ENCODE measurements around the gene USP15.

The USP15 gene

DNA sequence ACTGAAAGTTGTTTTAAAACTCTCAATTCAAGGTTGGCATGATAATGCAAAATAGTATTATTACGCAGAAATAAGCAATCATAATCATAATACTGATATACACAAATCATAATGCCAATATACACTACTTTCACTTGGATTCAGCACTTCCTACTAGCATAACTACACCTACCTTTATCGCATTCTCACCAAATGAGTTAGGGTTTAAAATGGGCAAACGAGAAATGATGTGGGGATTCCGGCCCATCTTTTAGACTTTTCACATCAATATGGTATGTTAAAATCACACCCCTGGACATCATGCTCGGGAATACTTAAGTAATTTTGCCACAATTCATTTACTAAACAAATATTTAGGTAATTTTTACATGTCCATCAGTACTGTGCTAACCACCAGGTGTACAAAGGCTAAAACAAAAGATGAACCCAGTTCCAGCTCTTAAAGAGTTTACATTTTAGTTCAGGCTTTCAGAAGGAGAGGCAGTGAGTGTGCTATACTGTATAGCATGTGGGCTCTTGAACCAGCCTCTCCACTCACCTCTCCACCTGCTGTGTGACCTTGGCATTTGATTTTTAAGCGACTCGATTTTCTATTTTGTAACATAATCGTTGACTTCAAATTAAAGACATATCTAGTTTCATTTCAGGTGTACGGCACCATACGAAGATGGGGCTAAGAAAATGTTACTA, 1.1 kb upstream of the USP15 start:
- no peak for DNase-seq

DNA sequence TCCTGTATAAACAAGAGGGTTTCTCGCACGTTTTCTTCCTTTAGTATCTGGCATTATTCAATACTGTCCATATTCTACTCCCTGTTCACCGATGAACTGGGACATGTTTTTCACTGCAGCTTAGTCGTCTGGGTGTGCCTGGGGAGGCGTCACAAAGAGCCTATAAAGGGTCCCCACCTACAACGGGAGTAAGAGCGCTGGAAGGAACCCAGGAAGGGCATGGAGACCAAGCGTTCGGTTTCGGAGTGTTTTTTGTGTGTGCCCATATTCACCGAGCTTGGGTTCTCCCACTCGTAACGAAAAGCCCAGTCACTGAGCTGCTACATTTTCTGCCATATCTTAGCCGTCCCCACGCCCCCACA, 592 bp upstream of the USP15 start:
- no peak for DNase-seq

DNA sequence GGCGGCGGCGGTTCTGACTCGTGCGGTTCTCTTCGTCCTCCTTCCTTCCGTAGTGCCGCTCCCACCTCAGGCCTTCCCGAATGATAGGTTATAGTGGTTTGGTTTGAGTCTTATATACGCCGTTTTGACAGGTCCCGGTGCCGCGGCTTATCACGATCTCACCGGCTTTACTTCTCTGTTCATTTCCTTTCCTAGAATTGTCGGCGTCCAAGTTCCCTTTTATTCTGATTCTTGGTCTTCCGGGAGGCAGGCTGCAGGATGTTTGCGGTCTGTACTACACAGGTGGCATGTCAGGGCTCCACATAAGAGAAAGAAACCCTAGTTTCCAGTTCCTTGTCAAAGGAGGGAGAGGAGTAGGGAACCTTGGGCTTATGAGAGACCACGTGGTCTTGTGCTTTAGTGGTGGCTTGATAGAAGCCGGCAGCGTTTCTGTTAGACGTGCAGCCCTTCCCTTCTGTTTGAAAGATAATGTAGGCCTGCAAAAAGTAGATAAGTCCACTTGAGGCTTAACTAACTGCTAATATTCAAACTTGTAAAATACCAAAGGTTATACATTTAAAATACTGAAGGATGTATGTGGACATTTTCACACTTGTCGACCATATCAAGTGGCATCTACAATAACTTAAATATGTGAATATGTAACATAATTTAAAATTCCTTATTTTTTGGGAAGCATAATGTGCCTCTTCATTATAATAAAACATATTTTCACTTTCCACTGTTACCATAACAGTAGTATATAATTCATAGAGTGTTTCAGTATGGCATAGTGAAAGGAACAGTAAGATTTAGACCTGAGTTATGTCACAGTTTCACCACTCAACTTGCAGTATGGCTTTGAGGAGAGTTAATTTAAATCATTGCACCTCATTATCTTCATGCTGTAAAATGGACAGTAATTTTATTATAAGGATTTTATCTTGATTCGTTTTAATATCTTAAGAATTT, 804 bp downstream of the USP15 start:
- no peak for DNase-seq

DNA sequence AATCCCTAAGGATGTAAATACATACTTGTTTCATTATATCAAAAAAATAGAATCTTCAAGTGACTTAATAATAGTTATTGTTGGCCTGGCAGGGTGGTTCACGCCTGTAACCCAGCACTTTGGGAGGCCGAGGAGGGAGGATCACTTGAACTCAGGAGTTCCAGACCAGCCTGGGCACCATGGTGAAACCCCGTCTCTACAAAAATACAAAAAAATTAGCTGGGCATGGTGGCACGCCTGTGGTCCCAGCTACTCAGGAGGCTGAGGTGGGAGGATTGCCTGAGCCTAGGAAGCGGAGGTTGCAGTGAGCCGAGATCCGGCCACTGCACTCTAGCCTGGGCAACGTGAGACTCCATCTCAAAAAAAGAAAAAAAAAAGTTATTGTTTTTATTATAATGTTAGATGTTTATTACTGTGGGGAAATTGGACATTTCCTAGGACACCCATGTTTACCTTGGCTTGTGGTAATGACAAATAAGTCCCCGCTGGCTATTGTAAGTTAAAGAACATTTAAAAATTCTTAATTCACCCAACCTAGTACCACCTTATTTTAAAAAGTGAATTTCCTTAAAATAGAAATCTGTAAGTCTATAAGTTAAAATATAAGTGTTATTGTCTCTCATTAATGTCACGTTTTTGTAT, 1.8 kb downstream of the USP15 start:
- no peak for DNase-seq

DNA sequence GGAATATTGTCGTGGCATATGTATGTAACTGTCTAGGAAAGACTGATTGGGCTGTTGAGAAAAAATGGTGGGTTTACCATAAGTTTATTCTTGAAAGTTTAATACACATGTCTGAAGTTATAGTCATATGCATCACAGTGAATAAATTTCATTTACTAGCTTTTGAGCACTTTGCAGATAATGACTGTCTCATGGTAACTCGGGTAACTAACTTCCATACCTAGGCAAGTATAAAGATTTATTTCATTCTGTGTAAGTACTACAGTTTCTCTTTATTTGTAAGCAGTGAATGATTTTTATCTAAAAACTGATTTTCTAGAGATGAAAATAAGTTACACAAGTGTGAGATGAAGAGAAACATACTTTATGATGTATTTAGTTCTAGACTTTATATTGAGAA, 3.0 kb downstream of the USP15 start:
- DNase-seq, result no peak

DNA sequence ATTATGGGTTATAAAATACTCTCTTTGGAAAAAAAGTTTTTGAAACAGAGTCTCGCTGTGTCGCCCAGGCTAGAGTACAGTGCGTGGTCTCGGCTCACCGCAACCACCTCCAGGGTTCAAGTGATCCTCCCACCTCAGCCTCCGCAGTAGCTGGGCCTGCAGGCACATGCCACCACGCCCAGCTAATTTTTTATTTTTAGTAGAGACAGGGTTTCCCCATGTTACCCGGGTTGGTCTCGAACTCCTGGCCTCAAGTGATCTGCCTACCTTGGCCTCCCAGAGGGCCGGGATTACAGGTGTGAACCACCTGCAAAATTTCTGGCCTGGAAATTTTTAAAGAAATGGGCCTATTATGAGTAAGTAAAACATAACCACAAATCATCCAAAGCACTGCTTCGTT, 3.8 kb downstream of the USP15 start:
- no peak for DNase-seq

DNA sequence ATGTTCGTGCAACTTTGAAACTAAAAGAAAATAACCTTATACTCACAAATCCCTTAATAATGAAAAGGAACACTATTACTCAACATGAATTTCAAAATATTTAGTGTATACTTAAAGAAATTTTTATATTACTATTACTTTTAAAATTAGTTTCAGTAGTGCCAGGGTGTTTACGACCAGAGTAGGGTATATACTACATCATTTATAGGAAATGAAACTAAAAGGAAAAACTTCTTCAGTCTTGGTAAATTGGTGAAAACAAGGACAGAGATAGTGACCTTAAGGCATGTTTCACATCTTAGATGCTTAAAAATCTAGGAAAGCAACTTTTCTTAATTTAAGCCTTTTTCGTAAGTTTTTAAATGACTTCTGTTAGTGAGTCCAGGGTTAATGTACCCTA, 4.5 kb downstream of the USP15 start:
- no peak for DNase-seq

DNA sequence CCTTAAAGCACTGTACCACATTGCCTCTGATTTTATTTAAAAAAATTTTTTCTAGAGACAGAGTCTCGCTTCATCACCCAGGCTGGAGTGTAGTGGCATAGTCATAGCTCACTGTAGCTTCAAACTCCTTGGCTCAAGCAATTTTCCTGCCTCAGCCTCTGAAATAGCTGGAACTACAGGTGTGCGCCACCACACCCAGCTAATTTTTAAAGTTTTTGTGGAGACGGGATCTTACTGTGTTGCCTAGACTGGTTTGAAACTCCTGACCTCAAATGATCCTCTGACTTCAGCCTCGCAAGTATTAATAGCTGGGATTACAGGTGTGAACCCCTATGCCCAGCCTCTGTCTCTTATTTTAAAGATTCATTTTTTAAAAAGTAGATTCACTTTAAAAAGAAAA, 5.3 kb downstream of the USP15 start:
- no peak for DNase-seq

DNA sequence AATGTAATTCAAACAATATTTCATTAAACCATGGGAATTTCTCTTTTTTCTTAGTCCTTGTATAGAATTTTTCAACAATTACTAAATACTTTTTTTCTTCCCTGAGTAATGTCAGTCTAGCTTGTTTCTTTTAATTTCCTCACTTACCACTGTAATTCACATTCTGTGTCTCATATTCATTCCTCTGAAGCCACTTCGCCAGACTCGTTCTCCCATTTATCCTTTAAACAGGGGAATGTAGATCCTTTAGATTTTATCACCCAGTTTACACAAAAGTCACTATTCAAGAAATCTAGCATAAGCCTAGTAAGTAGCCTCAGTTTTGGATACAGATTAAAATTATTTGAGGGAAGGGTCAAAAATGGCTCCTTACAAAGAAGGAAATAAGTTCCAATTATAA, 6.8 kb downstream of the USP15 start:
- no peak for DNase-seq

DNA sequence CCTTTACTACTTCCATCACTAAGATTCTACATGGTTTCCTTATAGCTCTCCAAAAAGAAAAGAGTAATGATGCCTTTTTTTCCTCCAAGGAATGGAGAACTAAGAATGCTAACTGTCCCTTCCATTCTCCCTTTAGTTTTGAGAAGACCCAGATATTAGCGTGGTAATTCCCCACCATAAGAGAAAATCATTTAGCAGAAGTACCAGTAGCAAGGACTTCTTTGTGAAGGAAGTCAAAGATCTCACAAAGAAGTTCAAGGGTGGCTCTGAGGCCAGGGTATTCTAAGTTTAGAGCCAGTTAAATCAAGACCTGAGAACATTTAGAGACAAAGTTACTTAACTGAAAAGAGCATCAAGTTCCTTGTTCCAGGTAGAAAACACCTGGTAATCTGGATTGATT, 7.3 kb downstream of the USP15 start:
- no peak for DNase-seq

DNA sequence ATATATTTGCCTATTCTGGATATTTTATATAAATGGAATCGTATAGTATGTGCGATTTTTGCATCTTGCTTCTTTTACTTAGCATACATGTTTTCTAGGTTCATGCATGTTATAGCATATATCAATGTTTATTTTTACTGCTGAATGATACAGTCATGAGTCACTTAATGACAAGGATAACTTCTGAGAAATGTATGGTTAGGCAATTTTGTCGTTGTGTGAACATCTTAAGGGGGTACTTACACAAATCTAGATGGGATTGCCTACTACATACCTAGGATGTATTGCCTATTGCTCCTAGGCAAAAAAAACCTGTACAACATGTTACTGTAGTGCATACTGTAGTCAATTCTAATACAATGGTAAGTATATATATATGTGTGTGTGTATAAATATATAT, 8.8 kb downstream of the USP15 start:
- no peak for DNase-seq

DNA sequence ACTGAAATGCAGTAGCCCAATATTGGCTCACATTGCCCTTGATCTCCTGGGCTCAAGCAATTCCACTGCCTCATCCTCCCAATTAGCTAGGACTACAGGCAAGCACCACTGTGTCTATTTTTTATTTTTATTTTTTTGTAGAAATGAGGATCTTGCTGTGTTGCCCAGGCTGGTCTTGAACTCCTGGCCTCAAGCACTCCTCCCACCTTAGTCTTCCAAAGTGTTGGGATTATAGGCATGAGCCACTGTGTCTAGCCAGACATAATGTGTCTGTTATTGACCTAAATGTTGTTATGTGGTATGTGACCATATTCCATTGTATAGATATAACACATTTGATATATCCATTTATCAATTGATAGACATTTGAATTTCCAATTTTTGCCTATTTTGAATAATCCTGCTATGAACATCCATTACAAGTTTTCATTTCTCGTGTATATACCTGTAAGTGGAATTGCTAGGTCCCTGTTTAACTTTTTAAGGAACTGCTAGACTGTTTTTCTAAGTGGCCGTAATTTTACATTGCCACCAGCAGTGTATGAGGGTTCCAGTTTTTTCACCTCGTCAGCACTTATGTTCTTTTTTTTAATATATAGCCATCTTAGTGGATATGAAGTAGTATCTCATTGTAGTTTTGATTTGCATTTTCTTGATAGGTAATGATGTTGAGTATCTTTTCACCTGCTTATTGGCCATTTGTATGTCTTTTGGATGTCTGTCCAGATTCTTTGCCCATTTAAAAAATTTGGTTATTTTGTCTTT, 9.4 kb downstream of the USP15 start:
- no peak for DNase-seq

DNA sequence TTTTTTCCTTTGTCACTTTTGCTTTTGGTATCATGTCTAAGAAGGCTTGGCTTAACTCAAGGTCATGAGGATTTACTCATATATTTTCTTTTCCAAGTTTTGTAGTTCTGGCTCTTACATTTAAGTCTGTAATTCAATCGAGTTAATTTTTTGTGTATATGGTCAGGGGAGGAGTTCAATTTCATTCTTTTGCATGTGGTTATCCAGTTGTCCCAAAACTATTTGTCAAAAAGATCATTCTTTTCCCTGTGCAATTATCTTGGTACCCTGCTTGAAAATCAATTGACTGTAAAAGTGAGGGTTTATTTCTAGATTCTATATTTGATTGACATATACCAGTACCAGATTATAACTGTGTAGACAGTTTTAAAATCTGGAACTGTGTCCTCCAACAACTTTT, 10.2 kb downstream of the USP15 start:
- no peak for DNase-seq

DNA sequence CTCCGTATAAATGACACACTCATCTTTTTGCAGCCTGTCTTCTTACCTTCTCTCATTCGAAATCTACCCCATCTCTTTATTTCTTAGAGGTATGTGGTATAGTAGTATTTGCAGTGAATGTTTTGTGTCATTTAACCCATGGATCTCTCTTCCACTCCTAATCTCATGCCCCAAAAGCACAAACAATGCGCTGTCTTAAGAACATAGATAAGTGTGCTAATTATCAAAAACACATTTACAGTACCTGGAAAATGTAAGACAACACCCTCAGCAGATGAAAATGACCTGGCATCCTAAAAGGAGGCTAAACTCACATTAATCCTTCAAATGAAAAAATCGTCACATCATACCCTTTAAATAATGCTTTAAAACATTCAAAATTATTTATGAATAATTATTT, 10.7 kb downstream of the USP15 start:
- no peak for DNase-seq

DNA sequence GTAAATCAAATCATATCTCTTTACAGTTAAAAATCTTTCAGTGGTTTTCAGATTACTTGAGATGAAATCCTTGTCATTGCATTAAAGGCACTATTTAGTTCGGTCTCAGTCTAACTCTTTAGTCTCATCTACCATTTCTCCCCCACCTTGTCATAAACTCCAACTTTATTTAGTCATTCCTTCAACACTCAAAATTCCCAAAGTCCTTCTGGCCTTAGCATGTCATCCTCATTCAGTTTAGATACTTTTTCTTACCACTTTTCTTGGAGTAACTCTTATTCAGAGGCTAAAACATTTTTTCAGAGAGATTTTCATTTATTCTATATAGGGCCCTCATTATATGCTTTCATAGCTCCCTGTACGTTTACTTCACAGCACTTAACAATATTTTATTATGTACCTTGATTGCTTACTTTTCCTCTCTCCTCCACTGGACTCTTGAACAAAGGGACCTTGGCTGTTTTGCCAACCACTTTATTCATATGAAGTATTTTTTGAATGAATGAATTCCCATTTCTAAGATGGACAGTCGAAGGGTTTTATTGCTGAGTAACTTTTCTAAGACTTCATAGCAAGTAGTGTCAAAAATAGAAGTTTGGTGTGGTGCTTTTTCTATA, 12.8 kb downstream of the USP15 start:
- DNase-seq, result no peak

DNA sequence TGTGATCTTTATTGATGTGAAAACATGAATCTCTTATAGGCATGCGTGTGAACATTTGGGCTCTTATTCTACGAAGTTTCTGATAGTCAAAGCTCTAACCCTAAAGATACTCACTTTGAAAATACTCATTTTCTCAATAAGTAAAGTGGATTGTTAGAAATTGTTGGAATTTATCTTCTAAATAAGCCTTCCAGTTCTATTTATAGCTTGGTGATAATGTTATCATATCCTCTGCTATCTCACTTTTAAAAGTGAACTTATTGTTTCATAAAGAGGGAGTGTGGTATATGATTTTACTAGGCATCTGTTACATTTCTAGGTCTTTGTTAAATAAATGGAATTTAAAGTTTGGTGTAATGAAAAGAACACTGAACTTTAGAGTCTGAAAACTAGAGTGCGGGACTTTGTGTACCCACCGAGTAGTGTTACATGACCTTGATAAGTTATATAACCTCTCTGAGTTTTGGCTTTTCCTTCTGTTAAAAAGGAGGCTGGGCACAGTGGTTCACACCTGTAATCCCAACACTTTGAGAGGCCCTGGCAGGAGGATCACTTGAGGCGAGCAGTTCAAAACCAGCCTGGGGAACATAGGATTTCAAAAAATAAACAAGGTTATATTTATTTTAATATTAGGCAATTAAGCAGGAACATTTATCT, 13.6 kb downstream of the USP15 start:
- no peak for DNase-seq

DNA sequence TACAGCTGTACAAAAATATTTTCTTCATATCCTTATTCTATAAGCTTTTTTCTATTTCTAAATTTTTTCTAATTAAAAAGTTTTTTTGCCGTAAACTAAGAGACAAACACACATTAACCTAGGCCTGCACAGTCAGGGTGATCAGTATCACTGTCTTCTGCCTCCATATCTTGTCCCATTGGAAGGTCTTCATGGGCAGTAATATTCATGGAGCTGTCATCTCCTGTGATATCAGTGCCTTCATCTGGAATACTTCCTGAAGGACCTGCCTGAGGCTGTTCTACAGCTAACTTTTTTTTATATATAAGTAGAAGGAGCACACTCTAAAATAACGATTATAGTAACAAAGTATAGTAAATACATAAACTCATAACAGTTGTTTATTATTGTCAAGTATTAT, 17.8 kb downstream of the USP15 start:
- DNase-seq, result no peak

DNA sequence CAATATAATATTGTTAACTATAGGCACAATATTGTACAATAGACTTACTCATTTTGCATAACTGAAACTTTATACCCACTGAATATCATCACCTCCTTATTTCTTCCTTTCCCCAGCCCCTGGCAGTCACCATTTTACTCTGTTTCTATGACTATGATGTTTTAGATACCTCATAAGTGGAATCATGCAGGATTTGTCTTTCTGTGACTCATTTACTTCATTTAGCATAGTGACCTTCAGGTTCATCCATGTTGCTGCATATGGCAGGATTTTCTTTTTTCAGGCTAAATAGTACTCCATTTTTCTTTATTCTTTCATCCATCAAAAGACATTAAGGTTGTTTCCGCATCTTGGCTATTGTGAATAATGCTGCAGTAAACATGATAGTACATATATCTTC, 18.9 kb downstream of the USP15 start:
- DNase-seq, result no peak

DNA sequence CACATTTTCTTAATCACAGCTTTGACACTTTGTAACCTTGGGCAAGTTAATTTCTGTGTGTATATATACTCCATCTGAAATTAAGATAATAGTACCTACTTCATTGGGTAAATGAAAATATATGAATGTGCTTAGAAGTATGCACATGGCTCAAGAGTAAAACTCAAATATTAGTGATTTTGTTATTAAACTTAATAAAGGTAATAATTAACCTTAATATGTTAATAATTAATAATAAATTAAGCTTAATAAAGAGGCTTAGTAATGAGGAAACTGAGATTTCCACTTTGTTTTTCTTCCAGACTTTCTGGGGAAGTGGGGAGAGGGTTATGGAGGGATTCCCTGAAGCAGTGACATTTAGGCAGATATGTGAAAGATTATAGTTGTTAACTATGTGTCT, 19.8 kb downstream of the USP15 start:
- no peak for DNase-seq

DNA sequence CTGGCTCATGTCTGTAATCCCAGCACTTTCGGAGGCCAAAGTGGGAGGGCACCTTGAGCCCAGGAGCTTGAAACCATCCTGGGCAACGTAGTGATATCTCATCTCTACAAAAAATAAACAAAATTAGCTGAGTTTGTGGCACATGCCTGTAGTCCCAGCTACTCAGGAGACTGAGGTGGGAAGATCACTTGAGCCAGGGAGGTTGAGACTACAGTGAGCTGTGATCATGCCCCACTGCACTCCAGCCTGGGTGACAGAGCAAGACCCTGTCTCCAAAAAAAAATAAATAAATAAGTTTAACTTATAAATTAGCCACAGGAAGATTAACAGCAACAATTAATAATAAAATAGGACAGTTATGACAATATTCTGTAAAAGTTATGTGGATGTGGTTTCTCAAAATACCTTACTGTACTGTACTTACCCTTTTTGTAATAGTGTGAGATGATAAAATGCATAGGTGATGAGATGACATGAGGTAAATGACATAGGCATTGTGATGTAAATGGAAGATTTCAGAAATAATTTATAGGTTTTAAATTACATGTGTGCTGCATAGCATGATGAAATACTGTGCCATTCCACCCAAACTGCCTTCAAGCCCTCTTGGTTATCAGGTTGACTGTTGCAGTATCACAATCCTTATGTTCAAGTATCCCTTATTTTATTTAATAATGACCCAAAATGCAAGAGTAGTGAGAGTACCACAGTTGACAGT, 22.0 kb downstream of the USP15 start:
- DNase-seq, result no peak

DNA sequence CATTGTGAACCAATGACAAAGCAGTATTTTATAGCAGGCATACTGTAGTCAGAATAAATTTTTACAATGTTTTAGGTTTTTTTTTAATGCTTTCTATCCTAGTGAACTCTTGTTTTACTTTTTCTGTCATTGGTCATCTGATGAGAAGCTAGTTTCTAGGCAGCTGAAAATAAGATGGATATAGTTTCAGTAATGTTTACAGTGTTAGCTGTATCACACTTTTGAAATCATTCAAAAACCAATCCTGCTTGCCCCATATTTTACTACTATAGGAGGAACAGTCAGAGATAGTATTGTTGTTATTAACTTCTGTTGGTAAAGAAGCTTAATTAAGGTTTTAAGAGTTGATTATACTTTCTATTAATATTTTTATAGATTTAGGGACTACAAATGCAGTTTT, 24.5 kb downstream of the USP15 start:
- DNase-seq, result no peak

DNA sequence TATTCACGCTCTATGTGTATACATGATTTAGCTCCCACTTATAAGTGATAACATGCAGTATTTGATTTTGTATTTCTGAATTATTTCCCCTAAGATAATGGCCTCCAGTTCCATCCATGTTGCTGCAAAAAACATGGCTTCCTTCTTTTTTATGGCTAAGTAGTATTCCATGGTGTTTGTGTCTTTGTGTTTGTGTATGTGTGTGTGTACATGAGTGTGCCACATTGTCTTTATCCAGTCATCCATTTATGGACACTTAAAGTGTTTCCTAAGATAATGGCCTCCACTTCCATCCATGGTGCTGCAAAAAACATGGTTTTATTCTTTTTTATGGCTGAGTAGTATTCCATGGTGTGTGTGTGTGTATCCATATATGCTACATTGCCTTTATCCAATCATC, 25.1 kb downstream of the USP15 start:
- no peak for DNase-seq

All from cortex of kidney (tissue), 1 donor.